Astrocyte (in vitro differentiated cells and primary cell): ENCODE results near the gene LPCAT3. TPM values are rescaled to one million over a fixed set of nuclear protein-coding genes. Genes with fewer than 3 reads are reported as not detected.

Experiments used
- DNase-seq: peaks from one replicate; pipeline ENCODE4 v3.0.0-alpha.2; 2010; ENCODE audit warnings: low read depth
- FAIRE-seq: peaks from 2 replicates; lab custom pipeline; 2011; peaks lifted over from hg19 to GRCh38; lab: Jason Lieb, UNC
- H2AFZ ChIP-seq: 2 replicates; pipeline ENCODE4 v1.6.0; 2012; ENCODE audit warnings: low read depth, low read length, inconsistent platforms
- H3K27ac ChIP-seq: 2 replicates; pipeline ENCODE4 v1.5.1; 2011; ENCODE audit warnings: low read depth, low read length, inconsistent platforms
- H3K27me3 ChIP-seq: 2 replicates; pipeline ENCODE4 v1.6.0; 2011; ENCODE audit warnings: low read length, inconsistent platforms; ENCODE audit not compliant: insufficient read depth
- H3K36me3 ChIP-seq: 2 replicates; pipeline ENCODE4 v1.5.1; 2011; ENCODE audit warnings: low read length, inconsistent platforms; ENCODE audit not compliant: insufficient read depth
- H3K4me1 ChIP-seq: 2 replicates; pipeline ENCODE4 v1.5.1; 2011; ENCODE audit warnings: low read length, inconsistent platforms; ENCODE audit not compliant: insufficient read depth
- H3K4me2 ChIP-seq: 2 replicates; pipeline ENCODE4 v1.6.0; 2012; ENCODE audit warnings: low read length, inconsistent platforms
- H3K4me3 ChIP-seq: 2 replicates; pipeline ENCODE4 v1.5.1; 2011; ENCODE audit warnings: low read depth, mild to moderate bottlenecking, low read length, inconsistent platforms; ENCODE audit not compliant: insufficient read depth
- H3K79me2 ChIP-seq: 2 replicates; pipeline ENCODE4 v1.6.0; 2012; ENCODE audit warnings: mild to moderate bottlenecking, low read length, inconsistent platforms; ENCODE audit not compliant: insufficient read depth
- H3K9ac ChIP-seq: 2 replicates; pipeline ENCODE4 v1.6.0; 2012; ENCODE audit warnings: mild to moderate bottlenecking, low read length, inconsistent platforms
- H3K9me3 ChIP-seq: 2 replicates; pipeline ENCODE4 v1.5.1; 2012; ENCODE audit warnings: low read depth, mild to moderate bottlenecking, low read length, inconsistent platforms; ENCODE audit not compliant: insufficient read depth
- H4K20me1 ChIP-seq: 2 replicates; pipeline ENCODE4 v1.6.0; 2012; ENCODE audit warnings: low read length, inconsistent platforms; ENCODE audit not compliant: insufficient read depth
- H3K27ac Mint-ChIP-seq: one replicate; pipeline ENCODE4 v1.8.0; 2021; ENCODE audit warnings: mild to moderate bottlenecking, mixed read lengths; ENCODE audit not compliant: unreplicated experiment
- H3K27me3 Mint-ChIP-seq: one replicate; pipeline ENCODE4 v1.8.0; 2021; ENCODE audit warnings: low read depth, mixed read lengths; ENCODE audit not compliant: unreplicated experiment
- H3K36me3 Mint-ChIP-seq: one replicate; pipeline ENCODE4 v1.8.0; 2021; ENCODE audit warnings: low read depth, mixed read lengths; ENCODE audit not compliant: unreplicated experiment
- H3K4me1 Mint-ChIP-seq: one replicate; pipeline ENCODE4 v1.8.0; 2021; ENCODE audit warnings: low read depth, mixed read lengths; ENCODE audit not compliant: unreplicated experiment
- H3K4me3 Mint-ChIP-seq: one replicate; pipeline ENCODE4 v1.8.0; 2021; ENCODE audit warnings: mild to moderate bottlenecking, moderate library complexity, mixed read lengths; ENCODE audit not compliant: unreplicated experiment
- H3K9me3 Mint-ChIP-seq: one replicate; pipeline ENCODE4 v1.8.0; 2021; ENCODE audit warnings: mild to moderate bottlenecking, mixed read lengths; ENCODE audit not compliant: unreplicated experiment
- CTCF ChIP-seq: IDR thresholded peaks from 2 replicates; pipeline ENCODE4 v1.5.1; 2011; ENCODE audit warnings: low read depth, mild to moderate bottlenecking, inconsistent platforms, low read length, moderate library complexity; ENCODE audit not compliant: insufficient read depth
- EZH2 ChIP-seq: IDR thresholded peaks from 2 replicates; pipeline ENCODE4 v1.6.1; 2012; ENCODE audit warnings: mild to moderate bottlenecking, low read length, inconsistent platforms; ENCODE audit not compliant: insufficient read depth
- total RNA-seq: library from RNA; stranded (reverse); gene quantifications from 2 replicates; pipeline ENCODE4 v1.2.1, GENCODE V29; 2021

LPCAT3 gene
- total RNA-seq, 1 donor from 2014 or later: 26.2 TPM

- H3K4me2 ChIP-seq: no peak overlapping the region
These were observed 28.3 kb upstream of the LPCAT3 start for GRCh38 chr12:7046383-7047105.

GRCh38 chr12:7045913-7046312, 27.6 kb upstream of the LPCAT3 start:
- peaks cover 6% of the 10 kb centered on the region for H3K27me3 Mint-ChIP-seq
- Histone ChIP-seq H3K9ac (no peak overlapping the region), H4K20me1 (no peaks in the 10 kb centered on the region), H3K27me3 (peaks cover 4% of the 10 kb centered on the region), H2AFZ (no peak overlapping the region), H3K4me2 (no peak overlapping the region), H3K27ac (no peak overlapping the region), H3K4me1 (no peaks in the 10 kb centered on the region), H3K4me3 (no peak overlapping the region), H3K36me3 (no peaks in the 10 kb centered on the region), H3K9me3 (no peaks in the 10 kb centered on the region), H3K79me2 (no peaks in the 10 kb centered on the region)
- H3K9me3 Mint-ChIP-seq: no peaks in the 10 kb centered on the region
- H3K4me3 Mint-ChIP-seq: no peak overlapping the region
- no peaks in the 10 kb centered on the region for H3K4me1 Mint-ChIP-seq
- H3K36me3 Mint-ChIP-seq: peaks cover 2% of the 10 kb centered on the region
- FAIRE-seq (no peak), DNase-seq (no peak)
- no peak overlapping the region for H3K27ac Mint-ChIP-seq
- TF ChIP-seq EZH2: no peak

More at GRCh38 chr12:7046383-7047105, 28.3 kb upstream of the LPCAT3 start:
- no peak for TF ChIP-seq EZH2
- TF ChIP-seq CTCF: no peak
- DNase-seq (no peak), FAIRE-seq (no peak)
- Histone ChIP-seq H3K9ac (no peak overlapping the region), H3K9me3 (no peaks in the 10 kb centered on the region), H4K20me1 (no peaks in the 10 kb centered on the region), H2AFZ (no peak overlapping the region), H3K27ac (no peak overlapping the region), H3K27me3 (peaks cover 3% of the 10 kb centered on the region), H3K4me1 (no peaks in the 10 kb centered on the region), H3K4me3 (no peak overlapping the region), H3K36me3 (no peaks in the 10 kb centered on the region), H3K79me2 (no peaks in the 10 kb centered on the region)
- H3K27ac Mint-ChIP-seq: no peak overlapping the region
- H3K9me3 Mint-ChIP-seq: no peaks in the 10 kb centered on the region
- H3K4me1 Mint-ChIP-seq: no peaks in the 10 kb centered on the region
- peaks cover 2% of the 10 kb centered on the region for H3K36me3 Mint-ChIP-seq
- peaks cover 5% of the 10 kb centered on the region for H3K27me3 Mint-ChIP-seq
- no peak overlapping the region for H3K4me3 Mint-ChIP-seq

GRCh38 chr12:7042842-7043241, 24.6 kb upstream of the LPCAT3 start:
- DNase-seq: no peak

More at GRCh38 chr12:7042842-7043241, 24.6 kb upstream of the LPCAT3 start:
- Histone ChIP-seq H3K4me1 (no peaks in the 10 kb centered on the region), H4K20me1 (no peaks in the 10 kb centered on the region), H3K4me2 (no peak overlapping the region), H3K27me3 (peaks cover 4% of the 10 kb centered on the region), H3K9ac (no peak overlapping the region), H3K9me3 (no peaks in the 10 kb centered on the region), H3K4me3 (no peak overlapping the region), H3K79me2 (no peaks in the 10 kb centered on the region), H3K27ac (no peak overlapping the region), H3K36me3 (no peaks in the 10 kb centered on the region), H2AFZ (no peak overlapping the region)
- no peak overlapping the region for H3K4me3 Mint-ChIP-seq
- H3K9me3 Mint-ChIP-seq: peaks cover 2% of the 10 kb centered on the region
- H3K36me3 Mint-ChIP-seq: peaks cover 4% of the 10 kb centered on the region
- peaks cover 8% of the 10 kb centered on the region for H3K27me3 Mint-ChIP-seq
- no peaks in the 10 kb centered on the region for H3K4me1 Mint-ChIP-seq
- no peak overlapping the region for H3K27ac Mint-ChIP-seq
- no peak for FAIRE-seq
- TF ChIP-seq CTCF (peak; percentile 16), EZH2 (no peak)
